NCI-H1694 treated with DMSO at 0.1 percent for 48 hours (cell line): ENCODE measurements around the gene BBS1.

Experiments
- DNase-seq: peaks from one replicate; lab custom pipeline; 2025; lab: John Stamatoyannopoulos, UW

Gene BBS1

GRCh38 chr11:66477263-66478201, 32.9 kb upstream of the BBS1 start:
- no peak for DNase-seq

- DNase-seq = no peak
These were observed 31.6 kb upstream of the BBS1 start for GRCh38 chr11:66478729-66479393.

GRCh38 chr11:66479394-66480116, 30.9 kb upstream of the BBS1 start:
- no peak for DNase-seq

GRCh38 chr11:66480117-66480938, 30.1 kb upstream of the BBS1 start, which contains the start of gene DPP3:
TSS of gene DPP3 (plus strand) at chr11:66480434. CDS start at chr11:66482201, 1,767 bp downstream.
- DNase-seq = peak; percentile 84

- DNase-seq = no peak
These were observed 25.5 kb upstream of the BBS1 start for GRCh38 chr11:66484806-66485380.

GRCh38 chr11:66488957-66489356, 21.5 kb upstream of the BBS1 start:
- DNase-seq = no peak

- DNase-seq = no peak
These were observed 20.8 kb upstream of the BBS1 start for GRCh38 chr11:66489636-66490035.

- DNase-seq = no peak
These were observed 19.0 kb upstream of the BBS1 start for GRCh38 chr11:66491315-66491935.

GRCh38 chr11:66492161-66492865, 18.1 kb upstream of the BBS1 start:
- DNase-seq = no peak

GRCh38 chr11:66493130-66493529, 17.3 kb upstream of the BBS1 start:
- no peak for DNase-seq

- no peak for DNase-seq
These were observed 16.0 kb upstream of the BBS1 start for GRCh38 chr11:66494458-66494857.

- DNase-seq = no peak
These were observed 15.5 kb upstream of the BBS1 start for GRCh38 chr11:66494935-66495334.

- no peak for DNase-seq
These were observed 15.0 kb upstream of the BBS1 start for GRCh38 chr11:66495401-66495854.

- no peak for DNase-seq
These were observed 13.2 kb upstream of the BBS1 start for GRCh38 chr11:66497206-66497605.

GRCh38 chr11:66498506-66498905, 11.9 kb upstream of the BBS1 start:
- DNase-seq = no peak

- no peak for DNase-seq
These were observed 5.1 kb upstream of the BBS1 start for GRCh38 chr11:66505276-66505816.

- DNase-seq = no peak
These were observed 1.3 kb upstream of the BBS1 start for GRCh38 chr11:66509131-66509561.

GRCh38 chr11:66510990-66511339, 530 bp downstream of the BBS1 start:
- DNase-seq = no peak

GRCh38 chr11:66523611-66524010, 13.2 kb downstream of the BBS1 start:
- no peak for DNase-seq
